GM12801 (cell line): ENCODE data around the gene BDP1.

Source experiments
- TF ChIP-seq, protein P1 (sequence below): IDR thresholded peaks from one replicate; pipeline ENCODE4 v1.5.1; 2011; ENCODE audit warnings: control low read depth; ENCODE audit not compliant: insufficient read length; ENCODE audit errors: extremely low read depth

Gene BDP1

DNA sequence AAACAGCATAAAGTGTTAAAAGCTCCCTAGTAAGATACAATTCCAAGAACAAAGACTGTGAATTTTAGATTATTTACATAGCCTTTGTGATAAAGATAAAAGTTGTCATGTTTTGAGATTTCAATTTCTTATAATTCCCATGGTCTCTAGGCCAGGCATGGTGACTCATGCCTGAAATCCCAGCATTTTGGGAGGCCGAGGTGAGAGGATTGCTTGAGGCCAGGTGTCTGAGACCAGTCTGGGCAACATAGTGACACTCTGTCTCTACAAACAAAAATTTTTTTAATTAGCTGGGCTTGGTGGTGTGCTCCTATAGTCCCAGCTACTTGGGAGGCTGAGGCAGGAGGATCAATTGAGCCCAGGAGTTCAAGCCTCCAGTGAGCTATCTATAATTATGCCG is 48.1 kb downstream of the BDP1 start:
- TF ChIP-seq, protein P1, sequence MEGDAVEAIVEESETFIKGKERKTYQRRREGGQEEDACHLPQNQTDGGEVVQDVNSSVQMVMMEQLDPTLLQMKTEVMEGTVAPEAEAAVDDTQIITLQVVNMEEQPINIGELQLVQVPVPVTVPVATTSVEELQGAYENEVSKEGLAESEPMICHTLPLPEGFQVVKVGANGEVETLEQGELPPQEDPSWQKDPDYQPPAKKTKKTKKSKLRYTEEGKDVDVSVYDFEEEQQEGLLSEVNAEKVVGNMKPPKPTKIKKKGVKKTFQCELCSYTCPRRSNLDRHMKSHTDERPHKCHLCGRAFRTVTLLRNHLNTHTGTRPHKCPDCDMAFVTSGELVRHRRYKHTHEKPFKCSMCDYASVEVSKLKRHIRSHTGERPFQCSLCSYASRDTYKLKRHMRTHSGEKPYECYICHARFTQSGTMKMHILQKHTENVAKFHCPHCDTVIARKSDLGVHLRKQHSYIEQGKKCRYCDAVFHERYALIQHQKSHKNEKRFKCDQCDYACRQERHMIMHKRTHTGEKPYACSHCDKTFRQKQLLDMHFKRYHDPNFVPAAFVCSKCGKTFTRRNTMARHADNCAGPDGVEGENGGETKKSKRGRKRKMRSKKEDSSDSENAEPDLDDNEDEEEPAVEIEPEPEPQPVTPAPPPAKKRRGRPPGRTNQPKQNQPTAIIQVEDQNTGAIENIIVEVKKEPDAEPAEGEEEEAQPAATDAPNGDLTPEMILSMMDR = no peak

DNA sequence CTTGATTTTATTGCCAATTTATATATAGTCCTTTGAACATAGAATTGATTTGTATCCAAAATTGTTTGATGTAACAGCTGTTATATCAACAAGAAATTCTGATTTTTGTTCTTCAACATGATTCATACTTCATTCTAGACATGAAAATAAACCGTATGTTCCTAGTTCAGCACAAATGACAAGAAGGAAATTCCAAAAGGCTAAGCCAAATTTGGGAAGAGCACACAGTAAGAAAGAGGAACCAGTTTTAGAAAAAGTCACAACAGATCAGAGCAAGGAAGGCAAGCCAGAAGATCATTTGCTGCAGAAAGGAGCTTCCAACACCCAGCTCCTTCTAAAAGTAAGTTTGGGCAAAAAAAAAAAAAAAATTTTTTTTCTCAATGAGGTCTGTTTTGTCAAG is 66.7 kb downstream of the BDP1 start:
- TF ChIP-seq, protein P1 = no peak

DNA sequence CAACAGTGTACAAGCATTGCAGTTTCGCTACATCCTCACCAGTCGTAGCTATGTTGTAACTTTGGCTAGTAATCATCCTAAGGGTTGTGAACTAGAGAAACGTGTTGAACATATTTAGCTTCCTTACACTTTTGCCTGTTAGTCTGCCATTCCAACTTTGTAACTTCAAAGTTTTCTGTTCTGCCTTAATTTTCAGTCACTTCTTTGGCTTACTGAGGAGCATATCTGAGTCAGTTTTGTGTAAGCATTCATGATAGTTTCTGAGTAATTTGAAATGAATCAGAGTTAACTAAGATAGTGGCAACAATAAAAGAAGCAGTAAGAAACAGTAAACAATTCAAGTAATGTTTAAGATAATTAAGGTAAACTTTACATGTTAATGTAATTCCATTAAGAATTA is 72.8 kb downstream of the BDP1 start:
- TF ChIP-seq, protein P1 = no peak

DNA sequence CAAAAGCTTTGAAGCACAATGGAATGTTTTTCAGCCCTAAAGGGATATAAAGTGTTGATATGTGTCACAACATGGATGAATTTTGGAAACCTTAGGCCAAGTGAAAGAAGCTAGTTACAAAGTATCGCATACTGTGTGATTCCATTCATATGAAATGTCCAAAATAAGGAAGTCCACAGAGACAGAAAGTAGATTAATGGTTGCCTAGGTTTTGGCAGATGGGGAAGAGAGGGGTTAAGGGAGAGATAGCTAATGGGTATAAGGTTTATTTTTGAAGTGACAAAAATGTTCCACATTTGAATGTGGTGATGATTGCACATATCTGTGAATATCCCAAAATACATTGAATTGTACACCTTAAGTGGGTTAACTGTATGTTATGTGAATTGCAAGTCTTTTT is 74.2 kb downstream of the BDP1 start:
- TF ChIP-seq, protein P1 = no peak

DNA sequence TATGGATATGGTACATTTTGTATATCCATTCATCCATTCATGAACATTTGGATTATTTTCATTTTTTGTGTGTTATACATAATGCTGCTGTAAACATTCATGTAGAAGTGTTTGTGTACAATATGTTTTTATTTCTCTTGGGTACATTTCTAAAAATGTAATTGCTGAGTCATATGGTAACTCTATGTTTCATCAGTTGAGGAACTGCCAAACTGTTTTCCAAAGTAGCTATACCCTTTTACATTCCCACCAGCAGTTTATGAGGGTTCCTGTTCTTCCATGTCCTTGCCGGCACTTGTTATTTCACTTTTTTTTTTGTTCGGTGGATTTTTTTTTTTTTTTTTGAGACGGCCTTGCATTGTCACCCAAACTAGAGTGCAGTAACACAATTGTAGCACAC is 77.7 kb downstream of the BDP1 start:
- TF ChIP-seq, protein P1 = no peak

DNA sequence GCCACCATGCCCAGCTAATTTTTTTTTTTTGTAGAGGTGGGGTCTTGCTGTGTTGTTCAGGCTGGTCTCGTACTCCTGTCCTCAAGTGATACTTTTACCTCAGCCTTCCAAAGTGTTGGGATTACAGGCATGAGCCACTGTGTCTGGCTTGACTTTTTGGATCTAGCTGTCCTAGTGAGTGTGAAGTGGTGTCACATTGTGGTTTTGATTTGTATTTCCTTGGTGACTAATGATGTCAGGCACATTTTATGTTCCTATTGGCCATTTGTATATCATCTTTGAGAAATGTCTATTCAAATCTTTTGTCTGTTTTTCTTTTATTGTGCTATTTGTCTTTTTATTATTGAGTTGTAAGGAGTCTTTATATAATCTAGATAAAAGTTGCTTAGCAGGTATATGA is 78.2 kb downstream of the BDP1 start:
- TF ChIP-seq, protein P1 = no peak

DNA sequence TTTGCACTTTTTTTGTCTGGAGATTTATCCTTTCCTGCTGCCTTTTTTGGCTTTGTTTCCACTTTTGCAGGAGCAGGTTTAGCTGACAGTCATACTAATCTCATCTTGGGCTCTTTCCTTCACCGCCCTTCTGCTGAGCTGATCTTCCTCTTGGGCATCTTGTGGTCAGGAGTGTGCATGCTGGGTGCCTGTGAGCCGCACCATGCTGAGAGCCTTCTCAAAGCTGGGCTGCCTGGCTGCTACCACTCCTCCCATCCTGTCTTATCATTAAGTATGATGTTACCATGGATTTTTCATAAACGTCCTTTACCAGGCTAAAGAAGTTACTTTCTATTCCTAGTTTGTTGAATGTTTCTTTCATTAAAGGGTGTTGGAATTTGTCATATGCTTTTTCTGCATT is 82.2 kb downstream of the BDP1 start:
- TF ChIP-seq, protein P1 = no peak

DNA sequence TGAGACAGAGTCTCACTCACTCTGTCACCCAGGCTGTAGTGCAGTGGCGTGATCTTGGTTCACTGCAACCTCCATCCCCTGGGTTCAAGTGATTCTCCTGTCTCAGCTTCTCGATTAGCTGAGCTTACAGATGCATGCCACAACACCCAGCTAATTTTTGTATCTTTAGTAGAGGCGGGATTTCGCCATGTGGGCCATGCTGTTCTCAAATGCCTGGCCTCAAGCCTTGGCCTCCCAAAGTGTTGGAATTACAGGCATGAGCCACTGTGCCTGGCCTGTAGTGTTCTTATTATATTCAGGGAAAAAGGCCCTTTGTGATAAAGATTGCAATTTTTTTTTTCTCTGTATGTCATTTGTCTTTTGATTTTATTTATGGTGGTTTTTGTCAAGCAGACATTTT is 107.7 kb downstream of the BDP1 start:
- TF ChIP-seq, protein P1 = no peak
